Measurements from ENCODE around the gene MS4A18. TPM values are rescaled to one million over a fixed set of nuclear protein-coding genes. Genes with fewer than 3 reads are reported as not detected.

Gene MS4A18
- total and polyA plus RNA-seq, 5 donors from 2014 or later, result not detected

GRCh38 chr11:60762851-60763691, 38.6 kb downstream of the MS4A18 start:
- ATAC-seq (ENCODE audit: low read depth in 2 of 2), result peak in 1 of 2 donors; percentile 42
- H3K27me3 Mint-ChIP-seq, result peaks cover 26% of the 10 kb centered on the region

DNA sequence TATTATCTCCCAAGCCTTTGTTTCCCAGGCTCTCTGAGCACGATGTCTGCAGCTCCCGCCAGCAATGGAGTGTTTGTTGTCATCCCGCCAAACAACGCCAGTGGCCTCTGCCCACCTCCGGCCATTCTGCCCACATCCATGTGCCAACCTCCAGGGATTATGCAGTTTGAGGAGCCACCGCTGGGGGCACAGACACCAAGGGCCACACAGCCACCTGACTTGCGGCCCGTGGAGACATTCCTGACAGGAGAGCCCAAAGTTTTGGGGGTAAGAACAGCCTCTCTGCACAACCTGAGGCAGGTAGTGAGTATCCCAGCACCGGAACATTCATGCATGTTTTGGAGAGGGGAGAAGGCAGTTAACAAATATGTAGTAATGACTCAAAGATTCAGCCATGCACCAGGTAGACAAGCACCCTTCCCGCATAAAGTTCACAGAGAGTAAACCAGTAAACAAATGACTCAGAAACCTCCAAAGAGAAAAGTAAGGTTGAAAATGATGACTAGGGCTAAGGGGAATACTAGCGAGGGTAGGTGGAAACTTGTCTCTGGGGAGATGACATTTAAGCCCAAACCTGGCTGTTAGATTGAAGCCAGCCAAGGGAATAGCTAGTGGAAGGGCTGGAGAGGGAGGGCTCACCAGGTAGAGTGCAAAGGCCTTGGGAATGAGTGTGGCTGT, 39.3 kb downstream of the MS4A18 start:
- no peaks in the 10 kb centered on the region for H3K9me3 ChIP-seq (ENCODE audit: control insufficient read depth in 2 of 2, low read length in 2 of 2)
- Mint-ChIP-seq H3K4me1 (peaks cover 0 to 3% (median 0%) of the 10 kb centered on the region in 4 donors), H3K4me3 (no peak overlapping the region), H3K27me3 (peaks cover 28% of the 10 kb centered on the region), H3K36me3 (no peaks in the 10 kb centered on the region), H3K27ac (no peak overlapping the region), H3K9me3 (peaks cover 0 to 2% (median 0%) of the 10 kb centered on the region in 7 donors)
- no peaks in the 10 kb centered on the region for H3K4me1 ChIP-seq (ENCODE audit: control insufficient read depth, insufficient read depth, low read length, poor library complexity, severe bottlenecking)
- H3K27me3 ChIP-seq (ENCODE audit: control insufficient read depth, insufficient read depth, low read length), result peaks cover 7% of the 10 kb centered on the region
- H3K36me3 ChIP-seq (ENCODE audit: control insufficient read depth, insufficient read depth, low read length), result no peaks in the 10 kb centered on the region
- no peak overlapping the region for H3K27ac ChIP-seq (ENCODE audit: insufficient read depth, low read length, poor library complexity, severe bottlenecking)
- DNase-seq (no peak), ATAC-seq (ENCODE audit: low read depth in 2 of 2) (no peak)
- no peak overlapping the region for H3K4me3 ChIP-seq (ENCODE audit: low read depth, low read length)

More at GRCh38 chr11:60762851-60763691, 38.6 kb downstream of the MS4A18 start:
- Mint-ChIP-seq H3K4me1 (peaks cover 0 to 3% (median 0%) of the 10 kb centered on the region in 4 donors), H3K36me3 (no peaks in the 10 kb centered on the region), H3K4me3 (no peak overlapping the region), H3K9me3 (peaks cover 0 to 2% (median 0%) of the 10 kb centered on the region in 7 donors), H3K27ac (no peak overlapping the region)
- Histone ChIP-seq H3K4me1 (ENCODE audit: control insufficient read depth, insufficient read depth, low read length, poor library complexity, severe bottlenecking) (no peaks in the 10 kb centered on the region), H3K36me3 (ENCODE audit: control insufficient read depth, insufficient read depth, low read length) (no peaks in the 10 kb centered on the region), H3K27ac (ENCODE audit: insufficient read depth, low read length, poor library complexity, severe bottlenecking) (no peak overlapping the region), H3K27me3 (ENCODE audit: control insufficient read depth, insufficient read depth, low read length) (peaks cover 7% of the 10 kb centered on the region), H3K9me3 (ENCODE audit: control insufficient read depth in 2 of 2, low read length in 2 of 2) (no peaks in the 10 kb centered on the region), H3K4me3 (ENCODE audit: low read depth, low read length) (no peak overlapping the region)
- peak in 1 of 3 donors; percentile 6 for DNase-seq

DNA sequence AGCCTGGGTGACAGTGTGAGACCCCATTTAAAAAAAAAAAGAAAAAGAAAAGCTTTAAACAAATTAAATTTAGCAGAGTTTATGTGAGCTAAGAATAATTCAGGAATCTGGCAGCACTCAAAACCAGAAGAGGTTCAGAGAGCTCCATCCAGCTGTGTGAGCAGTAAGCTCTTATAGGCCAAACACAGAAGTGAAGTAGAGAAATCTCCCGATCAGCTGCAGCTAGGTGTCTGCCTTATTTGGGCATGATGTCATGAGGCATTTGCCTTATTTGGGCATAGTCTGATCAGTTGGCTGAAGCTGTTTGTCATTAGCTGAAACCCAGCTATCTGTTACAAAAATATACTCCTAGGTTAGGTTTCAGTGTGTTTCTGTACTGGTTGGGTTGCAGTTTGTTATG, 40.4 kb downstream of the MS4A18 start:
- Histone ChIP-seq H3K27ac (ENCODE audit: insufficient read depth, low read length, poor library complexity, severe bottlenecking) (no peak overlapping the region), H3K4me1 (ENCODE audit: control insufficient read depth, insufficient read depth, low read length, poor library complexity, severe bottlenecking) (no peaks in the 10 kb centered on the region), H3K27me3 (ENCODE audit: control insufficient read depth, insufficient read depth, low read length) (peaks cover 7% of the 10 kb centered on the region), H3K36me3 (ENCODE audit: control insufficient read depth, insufficient read depth, low read length) (no peaks in the 10 kb centered on the region), H3K4me3 (ENCODE audit: low read depth, low read length) (no peak overlapping the region), H3K9me3 (ENCODE audit: control insufficient read depth in 2 of 2, low read length in 2 of 2) (no peaks in the 10 kb centered on the region)
- H3K9me3 Mint-ChIP-seq, result peaks cover 0 to 2% (median 0%) of the 10 kb centered on the region in 7 donors
- peaks cover 0 to 3% (median 0%) of the 10 kb centered on the region in 4 donors for H3K4me1 Mint-ChIP-seq
- no peak overlapping the region for H3K27ac Mint-ChIP-seq
- no peak for ATAC-seq (ENCODE audit: low read depth in 2 of 2)
- peaks cover 30% of the 10 kb centered on the region for H3K27me3 Mint-ChIP-seq
- DNase-seq, result peak in 1 of 3 donors; percentile 8
- H3K4me3 Mint-ChIP-seq, result no peak overlapping the region
- H3K36me3 Mint-ChIP-seq, result no peaks in the 10 kb centered on the region

GRCh38 chr11:60765355-60765754, 40.8 kb downstream of the MS4A18 start:
- peaks cover 0 to 3% (median 0%) of the 10 kb centered on the region in 4 donors for H3K4me1 Mint-ChIP-seq
- DNase-seq, result no peak
- H3K27me3 ChIP-seq (ENCODE audit: control insufficient read depth, insufficient read depth, low read length), result peaks cover 7% of the 10 kb centered on the region
- H3K36me3 ChIP-seq (ENCODE audit: control insufficient read depth, insufficient read depth, low read length), result no peaks in the 10 kb centered on the region
- no peak overlapping the region for H3K27ac ChIP-seq (ENCODE audit: insufficient read depth, low read length, poor library complexity, severe bottlenecking)
- H3K4me3 Mint-ChIP-seq, result no peak overlapping the region
- ATAC-seq (ENCODE audit: low read depth in 2 of 2), result no peak
- no peaks in the 10 kb centered on the region for H3K4me1 ChIP-seq (ENCODE audit: control insufficient read depth, insufficient read depth, low read length, poor library complexity, severe bottlenecking)
- no peaks in the 10 kb centered on the region for H3K36me3 Mint-ChIP-seq
- no peak overlapping the region for H3K4me3 ChIP-seq (ENCODE audit: low read depth, low read length)
- H3K27me3 Mint-ChIP-seq, result peaks cover 25% of the 10 kb centered on the region
- peaks cover 0 to 2% (median 0%) of the 10 kb centered on the region in 7 donors for H3K9me3 Mint-ChIP-seq
- H3K27ac Mint-ChIP-seq, result no peak overlapping the region
- H3K9me3 ChIP-seq (ENCODE audit: control insufficient read depth in 2 of 2, low read length in 2 of 2), result no peaks in the 10 kb centered on the region

GRCh38 chr11:60766547-60766946, 42.0 kb downstream of the MS4A18 start:
- Histone ChIP-seq H3K9me3 (ENCODE audit: control insufficient read depth in 2 of 2, low read length in 2 of 2) (no peaks in the 10 kb centered on the region), H3K4me3 (ENCODE audit: low read depth, low read length) (no peak overlapping the region), H3K27me3 (ENCODE audit: control insufficient read depth, insufficient read depth, low read length) (peaks cover 3% of the 10 kb centered on the region), H3K36me3 (ENCODE audit: control insufficient read depth, insufficient read depth, low read length) (no peaks in the 10 kb centered on the region), H3K27ac (ENCODE audit: insufficient read depth, low read length, poor library complexity, severe bottlenecking) (no peak overlapping the region), H3K4me1 (ENCODE audit: control insufficient read depth, insufficient read depth, low read length, poor library complexity, severe bottlenecking) (no peaks in the 10 kb centered on the region)
- Mint-ChIP-seq H3K9me3 (peaks cover 0 to 2% (median 0%) of the 10 kb centered on the region in 7 donors), H3K4me1 (peaks cover 0 to 3% (median 0%) of the 10 kb centered on the region in 4 donors), H3K27me3 (peaks cover 20% of the 10 kb centered on the region), H3K4me3 (no peak overlapping the region), H3K27ac (no peak overlapping the region), H3K36me3 (no peaks in the 10 kb centered on the region)
- ATAC-seq (ENCODE audit: low read depth in 2 of 2), result no peak
- no peak for DNase-seq

DNA sequence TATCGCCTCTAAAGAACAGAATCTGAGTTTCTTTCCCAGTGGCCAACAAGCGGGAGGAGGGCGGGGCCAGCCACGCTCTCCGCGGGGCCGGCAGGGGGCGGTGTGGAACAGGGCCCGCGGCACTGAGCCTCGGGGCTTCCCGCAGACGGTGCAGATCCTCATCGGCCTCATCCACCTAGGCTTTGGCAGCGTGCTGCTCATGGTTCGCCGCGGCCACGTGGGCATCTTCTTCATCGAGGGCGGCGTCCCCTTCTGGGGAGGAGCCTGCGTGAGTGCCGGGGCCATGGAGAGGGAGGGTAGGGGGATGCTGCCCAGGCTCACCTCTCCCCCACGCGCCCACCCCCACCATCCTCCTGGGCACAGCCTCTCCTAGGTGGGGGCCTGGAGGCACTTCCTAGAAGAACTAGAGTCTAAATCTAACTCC, 42.9 kb downstream of the MS4A18 start:
- peaks cover 16% of the 10 kb centered on the region for H3K27me3 Mint-ChIP-seq
- no peak for DNase-seq
- no peaks in the 10 kb centered on the region for H3K36me3 Mint-ChIP-seq

DNA sequence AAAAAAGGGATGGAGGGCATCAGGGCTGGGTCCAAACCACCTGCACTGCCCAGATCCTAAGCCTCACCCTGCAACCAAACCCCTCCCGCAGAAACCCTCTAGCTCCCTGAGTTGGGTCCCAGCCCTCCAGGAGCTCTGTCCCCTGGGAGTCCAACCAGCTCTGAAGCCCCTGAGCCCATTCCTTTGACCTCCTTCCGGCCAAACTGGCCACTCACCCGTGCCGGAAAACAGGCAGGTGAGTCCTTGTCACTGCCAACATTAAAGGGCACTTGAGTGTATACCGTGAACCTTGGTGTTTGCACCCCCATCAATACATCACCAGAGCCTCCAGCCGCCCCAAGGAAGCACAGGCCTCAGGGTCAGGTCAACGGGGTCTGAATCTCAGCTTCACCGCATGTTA, 43.7 kb downstream of the MS4A18 start:
- Mint-ChIP-seq H3K4me1 (peaks cover 0 to 3% (median 0%) of the 10 kb centered on the region in 4 donors), H3K27me3 (peaks cover 16% of the 10 kb centered on the region), H3K36me3 (no peaks in the 10 kb centered on the region), H3K27ac (no peak overlapping the region), H3K9me3 (peaks cover 0 to 2% (median 0%) of the 10 kb centered on the region in 7 donors), H3K4me3 (no peak overlapping the region)
- H3K27me3 ChIP-seq (ENCODE audit: control insufficient read depth, insufficient read depth, low read length), result no peaks in the 10 kb centered on the region
- H3K36me3 ChIP-seq (ENCODE audit: control insufficient read depth, insufficient read depth, low read length), result no peaks in the 10 kb centered on the region
- ATAC-seq (ENCODE audit: low read depth in 2 of 2) (no peak), DNase-seq (no peak)
- no peaks in the 10 kb centered on the region for H3K4me1 ChIP-seq (ENCODE audit: control insufficient read depth, insufficient read depth, low read length, poor library complexity, severe bottlenecking)
- H3K27ac ChIP-seq (ENCODE audit: insufficient read depth, low read length, poor library complexity, severe bottlenecking), result no peak overlapping the region
- H3K4me3 ChIP-seq (ENCODE audit: low read depth, low read length), result no peak overlapping the region
- H3K9me3 ChIP-seq (ENCODE audit: control insufficient read depth in 2 of 2, low read length in 2 of 2), result no peaks in the 10 kb centered on the region

More for the DNA sequence above, 42.9 kb downstream of the MS4A18 start:
- no peaks in the 10 kb centered on the region for H3K27me3 ChIP-seq (ENCODE audit: control insufficient read depth, insufficient read depth, low read length)
- H3K4me3 Mint-ChIP-seq, result no peak overlapping the region
- no peak for ATAC-seq (ENCODE audit: low read depth in 2 of 2)
- peaks cover 0 to 3% (median 0%) of the 10 kb centered on the region in 4 donors for H3K4me1 Mint-ChIP-seq
- H3K9me3 ChIP-seq (ENCODE audit: control insufficient read depth in 2 of 2, low read length in 2 of 2), result no peaks in the 10 kb centered on the region
- H3K4me1 ChIP-seq (ENCODE audit: control insufficient read depth, insufficient read depth, low read length, poor library complexity, severe bottlenecking), result no peaks in the 10 kb centered on the region
- H3K4me3 ChIP-seq (ENCODE audit: low read depth, low read length), result no peak overlapping the region
- H3K27ac Mint-ChIP-seq, result no peak overlapping the region
- H3K27ac ChIP-seq (ENCODE audit: insufficient read depth, low read length, poor library complexity, severe bottlenecking), result no peak overlapping the region
- peaks cover 0 to 2% (median 0%) of the 10 kb centered on the region in 7 donors for H3K9me3 Mint-ChIP-seq
- H3K36me3 ChIP-seq (ENCODE audit: control insufficient read depth, insufficient read depth, low read length), result no peaks in the 10 kb centered on the region

Data from CD4-positive, CD25-positive, alpha-beta regulatory T cell (primary cell).